Loucy (cell line): Measurements from ENCODE around the gene MACO1.

Source experiments
- CTCF ChIP-seq: fragments of 200-600 bp; sonication (generic); conservative IDR thresholded peaks from 2 replicates; pipeline ENCODE4 v1.5.1; 2014; ENCODE audit warnings: mild to moderate bottlenecking, antibody characterized with exemption, low read length
- EZH2phosphoT487 ChIP-seq: fragments of 200-600 bp; IDR thresholded peaks from 2 replicates; pipeline ENCODE4 v1.6.1; 2018; ENCODE audit warnings: antibody characterized with exemption, mild to moderate bottlenecking, moderate library complexity, borderline replicate concordance

- TF ChIP-seq CTCF = no peak
- TF ChIP-seq EZH2phosphoT487 = no peak
Observed at GRCh38 chr1:25431955-25432719, 1.4 kb downstream of the MACO1 start.
